ENCODE data around the gene CD274.

DNA sequence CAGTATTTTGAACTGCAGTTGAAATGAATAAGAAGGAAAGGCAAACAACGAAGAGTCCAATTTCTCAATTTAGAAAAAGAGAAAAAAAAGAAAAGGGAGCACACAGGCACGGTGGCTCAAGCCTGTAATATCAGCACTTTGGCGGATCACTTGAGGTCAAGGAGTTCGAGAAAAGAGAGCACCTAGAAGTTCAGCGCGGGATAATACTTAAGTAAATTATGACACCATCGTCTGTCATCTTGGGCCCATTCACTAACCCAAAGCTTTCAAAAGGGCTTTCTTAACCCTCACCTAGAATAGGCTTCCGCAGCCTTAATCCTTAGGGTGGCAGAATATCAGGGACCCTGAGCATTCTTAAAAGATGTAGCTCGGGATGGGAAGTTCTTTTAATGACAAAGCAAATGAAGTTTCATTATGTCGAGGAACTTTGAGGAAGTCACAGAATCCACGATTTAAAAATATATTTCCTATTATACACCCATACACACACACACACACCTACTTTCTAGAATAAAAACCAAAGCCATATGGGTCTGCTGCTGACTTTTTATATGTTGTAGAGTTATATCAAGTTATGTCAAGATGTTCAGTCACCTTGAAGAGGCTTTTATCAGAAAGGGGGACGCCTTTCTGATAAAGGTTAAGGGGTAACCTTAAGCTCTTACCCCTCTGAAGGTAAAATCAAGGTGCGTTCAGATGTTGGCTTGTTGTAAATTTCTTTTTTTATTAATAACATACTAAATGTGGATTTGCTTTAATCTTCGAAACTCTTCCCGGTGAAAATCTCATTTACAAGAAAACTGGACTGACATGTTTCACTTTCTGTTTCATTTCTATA, 602 bp upstream of the CD274 start:
- TF ChIP-seq EZH2 (IDR thresholded peaks at IDR 0.05) (no peak), SRF (IDR thresholded peaks at IDR 0.05; ENCODE audit: low read depth) (no peak), CTCF (IDR thresholded peaks at IDR 0.05 in 2 of 3, conservative IDR thresholded peaks at IDR 0.05 in 1 of 3; ENCODE audit: borderline replicate concordance in 1 of 3, insufficient read depth in 1 of 3, low read depth in 2 of 3, low read length in 2 of 3) (no peak), CEBPB (IDR thresholded peaks at IDR 0.05; ENCODE audit: low read depth) (no peak), POLR2A (IDR thresholded peaks at IDR 0.05; ENCODE audit: borderline replicate concordance, extremely low read depth, insufficient read depth, insufficient read length) (no peak), POLR2AphosphoS5 (IDR thresholded peaks at IDR 0.05; ENCODE audit: low read depth, low read length) (no peak), SIN3A (IDR thresholded peaks at IDR 0.05; ENCODE audit: low read depth) (no peak), REST (IDR thresholded peaks at IDR 0.05; ENCODE audit: low read depth) (no peak), YY1 (IDR thresholded peaks at IDR 0.05; ENCODE audit: extremely low read depth, insufficient replicate concordance, low read depth, low read length) (no peak), ATF3 (IDR thresholded peaks at IDR 0.05) (no peak)
